Keratinocyte (primary cell): ENCODE measurements around the gene HCN4. TPM values are rescaled to one million over a fixed set of nuclear protein-coding genes. Genes with fewer than 3 reads are reported as not detected.

ENCODE experiments used
- DNase-seq: peaks from one replicate; pipeline ENCODE4 v3.0.0-alpha.2; 2011; ENCODE audit warnings: low read depth, missing footprints, low spot score
- FAIRE-seq: peaks from 2 replicates; lab custom pipeline; 2011; peaks lifted over from hg19 to GRCh38; lab: Jason Lieb, UNC
- H2AFZ ChIP-seq: 2 replicates; pipeline ENCODE4 v1.6.0; 2012; ENCODE audit warnings: low read length, control low read depth, inconsistent platforms; ENCODE audit not compliant: control insufficient read depth
- H3K27ac ChIP-seq: 2 replicates; pipeline ENCODE4 v1.5.1; 2011; ENCODE audit warnings: low read length; ENCODE audit not compliant: control insufficient read depth, insufficient read depth
- H3K27me3 ChIP-seq: 3 replicates; pipeline ENCODE4 v1.6.0; 2011; ENCODE audit warnings: low read length; ENCODE audit not compliant: control insufficient read depth, insufficient read depth; ENCODE audit errors: extremely low read depth
- H3K36me3 ChIP-seq, 2 experiments: 2 replicates in 1 of 2; 3 replicates in 1 of 2; pipeline ENCODE4 v1.5.1; 2011; ENCODE audit warnings: low read length in 2 of 2, mild to moderate bottlenecking in 1 of 2; ENCODE audit not compliant: control insufficient read depth in 2 of 2, insufficient read depth in 2 of 2; ENCODE audit errors: extremely low read depth in 1 of 2
- H3K4me1 ChIP-seq: 3 replicates; pipeline ENCODE4 v1.5.1; 2011; ENCODE audit warnings: low read length; ENCODE audit not compliant: control insufficient read depth, insufficient read depth; ENCODE audit errors: extremely low read depth
- H3K4me2 ChIP-seq: 3 replicates; pipeline ENCODE4 v1.6.0; 2011; ENCODE audit warnings: low read depth, low read length; ENCODE audit not compliant: control insufficient read depth, insufficient read depth; ENCODE audit errors: extremely low read depth
- H3K4me3 ChIP-seq, 3 experiments: fragments of 200-600 bp in 1 of 3; sonication (generic) in 1 of 3; 2 replicates in 2 of 3; 3 replicates in 1 of 3; pipeline ENCODE4 v1.5.1; 2011 to 2016; ENCODE audit warnings: low read length in 3 of 3, mild to moderate bottlenecking in 3 of 3, control low read depth in 2 of 3, inconsistent platforms in 1 of 3, low read depth in 1 of 3, mixed read lengths in 1 of 3, mixed run types in 1 of 3, moderate library complexity in 1 of 3; ENCODE audit not compliant: control insufficient read depth in 2 of 3, insufficient read depth in 2 of 3; ENCODE audit errors: extremely low read depth in 1 of 3
- H3K79me2 ChIP-seq: 2 replicates; pipeline ENCODE4 v1.6.0; 2012; ENCODE audit warnings: low read length; ENCODE audit not compliant: control insufficient read depth, insufficient read depth
- H3K9ac ChIP-seq: 3 replicates; pipeline ENCODE4 v1.6.0; 2011; ENCODE audit warnings: low read length; ENCODE audit not compliant: control insufficient read depth, insufficient read depth; ENCODE audit errors: extremely low read depth
- H3K9me1 ChIP-seq: 3 replicates; pipeline ENCODE4 v1.6.0; 2011; ENCODE audit warnings: low read length; ENCODE audit not compliant: control insufficient read depth, insufficient read depth; ENCODE audit errors: extremely low read depth
- H3K9me3 ChIP-seq: 2 replicates; pipeline ENCODE4 v1.5.1; 2012; ENCODE audit warnings: low read depth, low read length; ENCODE audit not compliant: control insufficient read depth
- H4K20me1 ChIP-seq: 3 replicates; pipeline ENCODE4 v1.6.0; 2011; ENCODE audit warnings: low read length; ENCODE audit not compliant: control insufficient read depth, insufficient read depth; ENCODE audit errors: extremely low read depth
- CTCF ChIP-seq, 3 experiments: IDR thresholded peaks in 1 of 3; conservative IDR thresholded peaks in 1 of 3; optimal IDR thresholded peaks in 1 of 3; 2 replicates in 2 of 3; 3 replicates in 1 of 3; pipeline versions ENCODE3 to v1.5.1; 2011; ENCODE audit warnings: low read length in 3 of 3, mild to moderate bottlenecking in 3 of 3, moderate library complexity in 2 of 3, control low read depth in 1 of 3, inconsistent platforms in 1 of 3; ENCODE audit not compliant: insufficient read depth in 2 of 3; ENCODE audit errors: extremely low read depth in 1 of 3
- EZH2 ChIP-seq: IDR thresholded peaks from one replicate; pipeline ENCODE4 v1.6.1; 2012; ENCODE audit warnings: inconsistent platforms, mild to moderate bottlenecking, low read length, moderate library complexity
- dilution Hi-C: fragments of 300-500 bp; cut with MboI; formaldehyde crosslinking; loops from one replicate; pipeline ENCODE4 v1.7.0; 2020; ENCODE audit warnings: low sequenced_read_pairs; ENCODE audit not compliant: extremely low pct_ligation_motif_present
- polyA plus RNA-seq, 5 experiments: library from polyadenylated mRNA; depleted of rRNA in 3 of 5; stranded (reverse) in 3 of 5; stranded (forward) in 1 of 5; unstranded in 1 of 5; fragments of >200 nt; gene quantifications; 1 replicate in 1 of 5; 2 replicates in 3 of 5; 3 replicates in 1 of 5; pipeline versions ENCODE4 v1.2.1 to v1.2.3, GENCODE V29; 2011 to 2012; ENCODE audit warnings: missing spikeins in 2 of 5, low read depth in 1 of 5, low replicate concordance in 1 of 5

Gene HCN4
- polyA plus RNA-seq, 1 donor (not counting 4 experiments of a cell fraction or from before 2014, with no cell fraction given), result not detected

DNA sequence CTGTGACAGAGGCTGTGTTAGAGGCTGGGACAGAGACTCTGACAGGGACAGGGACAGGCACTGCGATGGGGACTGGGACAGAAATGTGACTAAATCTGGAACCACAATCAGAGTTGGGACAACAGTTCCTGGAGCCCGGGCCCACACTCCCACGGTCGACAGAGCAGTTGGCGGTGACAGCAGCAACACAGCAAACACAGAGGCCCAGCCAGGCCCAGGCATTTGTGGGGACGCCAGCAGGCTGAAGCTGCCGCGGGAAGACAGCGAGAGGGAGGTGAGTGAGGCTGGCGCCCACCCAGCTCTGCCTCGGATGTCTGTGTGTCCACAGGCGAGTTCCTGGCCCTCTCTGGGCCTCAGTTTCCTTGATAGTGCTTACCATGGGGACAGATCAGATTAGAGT lies 9.3 kb upstream of the HCN4 start:
- Histone ChIP-seq H3K4me3 (no peak overlapping the region), H3K9me1 (no peaks in the 10 kb centered on the region), H4K20me1 (no peaks in the 10 kb centered on the region), H3K79me2 (no peaks in the 10 kb centered on the region), H3K27ac (no peak overlapping the region), H3K36me3 (no peaks in the 10 kb centered on the region), H3K27me3 (peaks cover 27% of the 10 kb centered on the region), H3K4me1 (no peaks in the 10 kb centered on the region), H3K4me2 (no peak overlapping the region), H2AFZ (no peak overlapping the region), H3K9me3 (no peaks in the 10 kb centered on the region), H3K9ac (no peak overlapping the region)
- TF ChIP-seq EZH2 (no peak), CTCF (optimal IDR thresholded peaks at IDR 0.05 in 1 of 3, IDR thresholded peaks at IDR 0.05 in 1 of 3, conservative IDR thresholded peaks at IDR 0.05 in 1 of 3; ENCODE audit: extremely low read depth in 1 of 3, insufficient read depth in 2 of 3, low read length in 3 of 3) (no peak)
- dilution Hi-C loops, result no loop called here
- no peak for DNase-seq
- no peak for FAIRE-seq

DNA sequence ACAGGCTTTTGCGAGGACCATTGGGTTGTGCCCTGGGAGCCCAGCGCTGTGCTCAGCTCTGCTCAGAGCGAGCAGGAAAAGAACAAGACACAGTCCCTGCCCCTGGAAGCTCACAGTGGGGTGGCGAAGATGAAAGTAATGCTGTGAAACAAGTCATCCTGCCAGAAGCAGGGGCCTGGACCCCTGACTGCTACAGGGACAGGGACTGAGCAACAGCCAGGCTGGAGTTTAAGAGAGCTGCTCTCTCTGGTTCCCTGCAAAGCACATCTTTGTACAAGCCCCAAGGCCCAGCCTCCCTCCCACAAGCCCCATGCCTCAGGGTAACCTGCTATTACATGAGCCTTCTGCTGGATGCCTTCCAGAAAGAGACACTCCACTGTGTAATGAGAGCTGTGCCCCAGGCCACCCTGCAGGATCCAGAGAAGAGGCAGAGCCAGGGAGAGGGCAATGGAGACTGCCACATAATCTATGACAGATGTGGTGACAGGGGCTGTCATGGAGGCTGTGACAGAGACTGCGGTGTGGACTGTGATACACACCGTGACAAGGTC lies 7.1 kb upstream of the HCN4 start:
- TF ChIP-seq EZH2 (no peak), CTCF (optimal IDR thresholded peaks at IDR 0.05 in 1 of 3, IDR thresholded peaks at IDR 0.05 in 1 of 3, conservative IDR thresholded peaks at IDR 0.05 in 1 of 3; ENCODE audit: extremely low read depth in 1 of 3, insufficient read depth in 2 of 3, low read length in 3 of 3) (no peak)
- Histone ChIP-seq H3K9me3 (no peaks in the 10 kb centered on the region), H3K4me2 (no peak overlapping the region), H3K79me2 (no peaks in the 10 kb centered on the region), H3K36me3 (no peaks in the 10 kb centered on the region), H3K4me1 (no peaks in the 10 kb centered on the region), H3K27me3 (peaks cover 35% of the 10 kb centered on the region), H3K9me1 (no peaks in the 10 kb centered on the region), H3K4me3 (no peak overlapping the region), H4K20me1 (no peaks in the 10 kb centered on the region), H2AFZ (no peak overlapping the region), H3K27ac (no peak overlapping the region), H3K9ac (no peak overlapping the region)
- no peak for FAIRE-seq
- dilution Hi-C loops, result no loop called here
- no peak for DNase-seq
